Measurements from ENCODE around the gene ACTL10. TPM values are rescaled to one million over a fixed set of nuclear protein-coding genes. Genes with fewer than 3 reads are reported as not detected.

ACTL10 gene
- total RNA-seq, 1 experiment from 2014 or later: 0.85 TPM

DNA sequence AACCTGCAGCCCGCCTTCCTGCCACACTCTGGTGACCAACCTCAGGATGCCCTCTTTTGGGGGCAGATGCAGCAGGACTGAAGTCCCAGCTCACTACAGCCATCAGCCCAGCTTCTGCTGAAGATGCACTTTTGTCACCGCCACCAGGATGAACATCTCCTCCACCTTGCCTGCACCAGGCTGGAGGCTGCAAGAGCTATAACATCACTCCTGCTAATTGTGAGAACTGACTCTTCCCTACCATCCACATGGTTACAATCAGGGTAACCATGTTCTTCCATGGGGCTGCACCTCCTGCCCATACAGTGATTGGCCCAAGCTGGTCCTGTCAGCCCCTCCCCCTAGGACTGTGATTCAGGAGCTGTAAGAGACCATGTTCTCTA lies 2.0 kb upstream of the ACTL10 start:
- no peak overlapping the region for H2AFZ ChIP-seq
- CTCF ChIA-PET: no interaction called here

DNA sequence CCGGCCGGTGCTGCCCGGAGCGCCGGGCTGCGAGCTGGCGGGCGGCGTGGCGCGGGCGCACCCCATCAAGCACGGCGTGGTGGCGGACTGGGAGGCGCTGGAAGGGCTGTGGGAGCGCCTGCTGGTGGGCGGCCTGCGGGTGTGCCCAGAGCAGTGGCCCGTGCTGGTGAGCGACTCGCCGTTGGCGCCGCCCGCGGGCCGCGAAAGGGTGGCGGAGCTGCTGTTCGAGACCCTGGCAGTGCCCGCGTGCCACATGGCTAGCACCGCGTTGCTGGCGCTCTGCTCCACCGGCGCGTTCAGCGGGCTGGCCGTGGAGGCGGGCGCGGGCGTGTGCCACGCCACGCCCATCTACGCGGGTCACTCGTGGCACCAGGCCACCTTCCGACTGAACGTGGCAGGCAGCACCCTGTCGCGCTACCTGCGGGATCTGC lies 517 bp downstream of the ACTL10 start:
- CTCF ChIA-PET: interaction anchor here (0.6 to 1.0 kb wide), 4 partner anchors 18 to 281 kb away, joined by 3 to 9 read pairs (median 5); partner anchors contain the start of gene CBFA2T2
- intact Hi-C loops (cut with micrococcal nuclease; ENCODE audit: unreplicated experiment): loop anchor here (2.0 to 10.0 kb wide), 4 partner anchors 210 to 570 kb away; partner anchors contain the start of gene RALY
- Histone ChIP-seq H3K27ac (peak overlapping the region; percentile 14), H3K79me2 (ENCODE audit: low read depth) (peaks cover 20% of the 10 kb centered on the region), H2AFZ (peak overlapping the region; percentile 78), H3K27me3 (ENCODE audit: insufficient read depth, low read depth) (no peaks in the 10 kb centered on the region), H3K4me3 (peak overlapping the region; percentile 62), H3K9me2 (ENCODE audit: insufficient read depth) (no peaks in the 10 kb centered on the region), H4K20me1 (ENCODE audit: insufficient read depth) (no peaks in the 10 kb centered on the region), H3F3A (ENCODE audit: insufficient read depth, low read depth) (peaks cover 49% of the 10 kb centered on the region), H3K4me1 (replicated peaks; ENCODE audit: insufficient read depth) (peaks cover 38% of the 10 kb centered on the region; the same call in 1 of the 2 replicates), H3K36me3 (ENCODE audit: low read depth) (0 out of 2 replicates have a peak, but pooled peaks cover 6% of the 10 kb centered on the region), H3K9me3 (ENCODE audit: insufficient read depth, low read depth) (no peaks in the 10 kb centered on the region), H3K4me2 (peak overlapping the region; percentile 82)
- TF ChIP-seq, protein P1, sequence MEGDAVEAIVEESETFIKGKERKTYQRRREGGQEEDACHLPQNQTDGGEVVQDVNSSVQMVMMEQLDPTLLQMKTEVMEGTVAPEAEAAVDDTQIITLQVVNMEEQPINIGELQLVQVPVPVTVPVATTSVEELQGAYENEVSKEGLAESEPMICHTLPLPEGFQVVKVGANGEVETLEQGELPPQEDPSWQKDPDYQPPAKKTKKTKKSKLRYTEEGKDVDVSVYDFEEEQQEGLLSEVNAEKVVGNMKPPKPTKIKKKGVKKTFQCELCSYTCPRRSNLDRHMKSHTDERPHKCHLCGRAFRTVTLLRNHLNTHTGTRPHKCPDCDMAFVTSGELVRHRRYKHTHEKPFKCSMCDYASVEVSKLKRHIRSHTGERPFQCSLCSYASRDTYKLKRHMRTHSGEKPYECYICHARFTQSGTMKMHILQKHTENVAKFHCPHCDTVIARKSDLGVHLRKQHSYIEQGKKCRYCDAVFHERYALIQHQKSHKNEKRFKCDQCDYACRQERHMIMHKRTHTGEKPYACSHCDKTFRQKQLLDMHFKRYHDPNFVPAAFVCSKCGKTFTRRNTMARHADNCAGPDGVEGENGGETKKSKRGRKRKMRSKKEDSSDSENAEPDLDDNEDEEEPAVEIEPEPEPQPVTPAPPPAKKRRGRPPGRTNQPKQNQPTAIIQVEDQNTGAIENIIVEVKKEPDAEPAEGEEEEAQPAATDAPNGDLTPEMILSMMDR (conservative IDR thresholded peaks at IDR 0.05): no peak
- no peak for TF ChIP-seq EZH2 (IDR thresholded peaks at IDR 0.05; ENCODE audit: low read depth)
- POLR2A ChIA-PET (ENCODE audit: unreplicated experiment): interaction anchor here (0.5 to 0.6 kb wide), 4 partner anchors 10 to 453 kb away, joined by 3 to 5 read pairs (median 4); no protein-coding TSS in a partner anchor
- BruUV-seq (replicated peaks): no TSS peak
- DNase-seq: no peak

More for the DNA sequence above, 2.0 kb upstream of the ACTL10 start:
- no peak for DNase-seq
- peak overlapping the region; percentile 78; the same call in 1 of the 2 replicates for H3K4me3 ChIP-seq
- no peak overlapping the region for H3K27ac ChIP-seq
- H3K4me2 ChIP-seq: peak overlapping the region; percentile 90
- intact Hi-C loops (cut with micrococcal nuclease; ENCODE audit: unreplicated experiment): loop anchor here (5.0 to 10.0 kb wide), 3 partner anchors 207 to 403 kb away; partner anchors contain the start of gene RALY
- POLR2A ChIA-PET (ENCODE audit: unreplicated experiment): interaction anchor here (0.6 kb wide), 3 partner anchors 67 to 845 kb away, joined by 3 to 26 read pairs (median 4); partner anchors contain the start of genes MAPRE1 and ZNF341
- no peak for TF ChIP-seq EZH2 (IDR thresholded peaks at IDR 0.05; ENCODE audit: low read depth)
- TF ChIP-seq, protein P1 (conservative IDR thresholded peaks at IDR 0.05): no peak
- peaks cover 5% of the 10 kb centered on the region for H3K79me2 ChIP-seq (ENCODE audit: low read depth)
- H3K4me1 ChIP-seq (replicated peaks; ENCODE audit: insufficient read depth): peaks cover 37% of the 10 kb centered on the region; the same call in 1 of the 2 replicates
- H4K20me1 ChIP-seq (ENCODE audit: insufficient read depth): no peaks in the 10 kb centered on the region
- no peaks in the 10 kb centered on the region for H3K9me2 ChIP-seq (ENCODE audit: insufficient read depth)
- BruUV-seq (replicated peaks): no TSS peak
- peaks cover 43% of the 10 kb centered on the region for H3F3A ChIP-seq (ENCODE audit: insufficient read depth, low read depth)
- no peaks in the 10 kb centered on the region for H3K27me3 ChIP-seq (ENCODE audit: insufficient read depth, low read depth)
- H3K36me3 ChIP-seq (ENCODE audit: low read depth): 0 out of 2 replicates have a peak, but pooled peaks cover 3% of the 10 kb centered on the region
- H3K9me3 ChIP-seq (ENCODE audit: insufficient read depth, low read depth): no peaks in the 10 kb centered on the region

DNA sequence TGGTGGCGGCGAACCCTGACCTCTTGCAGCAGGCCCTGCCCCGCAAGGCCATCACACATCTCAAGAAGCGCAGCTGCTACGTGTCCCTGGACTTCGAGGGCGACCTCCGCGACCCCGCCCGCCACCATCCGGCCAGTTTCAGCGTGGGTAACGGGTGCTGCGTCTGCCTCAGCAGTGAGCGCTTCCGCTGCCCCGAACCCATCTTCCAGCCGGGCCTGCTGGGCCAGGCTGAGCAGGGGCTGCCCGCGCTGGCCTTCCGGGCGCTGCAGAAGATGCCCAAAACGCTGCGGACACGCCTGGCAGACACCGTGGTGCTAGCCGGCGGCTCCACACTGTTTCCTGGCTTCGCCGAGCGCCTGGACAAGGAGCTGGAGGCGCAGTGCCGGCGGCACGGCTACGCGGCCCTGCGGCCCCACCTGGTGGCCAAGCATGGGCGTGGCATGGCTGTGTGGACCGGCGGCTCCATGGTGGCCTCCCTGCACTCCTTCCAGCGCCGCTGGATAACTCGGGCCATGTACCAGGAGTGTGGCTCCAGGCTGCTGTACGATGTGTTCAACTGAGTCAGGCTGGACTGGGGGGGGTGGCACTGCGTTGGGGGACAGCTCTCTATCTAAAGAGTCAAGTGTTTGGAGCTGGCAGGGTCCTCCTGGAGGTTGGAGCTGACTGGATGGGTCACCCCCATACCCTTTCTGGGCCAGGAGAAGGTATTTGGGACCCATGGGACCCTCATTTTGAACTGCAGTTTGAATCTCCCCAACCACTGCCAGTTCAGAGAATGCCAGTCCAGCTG lies 1.1 kb downstream of the ACTL10 start:
- Histone ChIP-seq H2AFZ (peak overlapping the region; percentile 78), H3K27ac (peak overlapping the region; percentile 14; the same call in 1 of the 2 replicates), H3K4me3 (peak overlapping the region; percentile 62; the same call in 1 of the 2 replicates), H3F3A (ENCODE audit: insufficient read depth, low read depth) (peaks cover 50% of the 10 kb centered on the region), H3K79me2 (ENCODE audit: low read depth) (peaks cover 26% of the 10 kb centered on the region), H3K36me3 (ENCODE audit: low read depth) (0 out of 2 replicates have a peak, but pooled peaks cover 6% of the 10 kb centered on the region), H4K20me1 (ENCODE audit: insufficient read depth) (no peaks in the 10 kb centered on the region), H3K9me2 (ENCODE audit: insufficient read depth) (no peaks in the 10 kb centered on the region), H3K4me2 (peak overlapping the region; percentile 82), H3K4me1 (replicated peaks; ENCODE audit: insufficient read depth) (peaks cover 40% of the 10 kb centered on the region; the same call in 1 of the 2 replicates), H3K27me3 (ENCODE audit: insufficient read depth, low read depth) (no peaks in the 10 kb centered on the region), H3K9me3 (ENCODE audit: insufficient read depth, low read depth) (no peaks in the 10 kb centered on the region)
- peak; percentile 66 to 88 for DNase-seq
- TF ChIP-seq, protein P1 (conservative IDR thresholded peaks at IDR 0.05): peak; percentile 91
- TF ChIP-seq EZH2 (IDR thresholded peaks at IDR 0.05; ENCODE audit: low read depth): no peak
- ChIA-PET CTCF (interaction anchor here (0.6 to 1.0 kb wide), 4 partner anchors 37 to 405 kb away, joined by 3 to 9 read pairs (median 5); partner anchors contain the start of gene CBFA2T2), POLR2A (ENCODE audit: unreplicated experiment) (interaction anchor here (0.5 to 0.6 kb wide), 5 partner anchors 53 to 455 kb away, joined by 4 to 7 read pairs (median 5); no protein-coding TSS in a partner anchor)
- BruUV-seq (replicated peaks): no TSS peak
- intact Hi-C loops (cut with micrococcal nuclease; ENCODE audit: unreplicated experiment): loop anchor here (1.0 to 10.0 kb wide), 5 partner anchors 211 to 571 kb away; partner anchors contain the start of gene RALY
